PC-3 (cell line): ENCODE results near the gene CSHL1. TPM values are rescaled to one million over a fixed set of nuclear protein-coding genes. Genes with fewer than 3 reads are reported as not detected.
A peak's percentile ranks its signal among the peaks of the same experiment; 100 is the strongest.

Experiments used
- ATAC-seq: fragments of 200-7000 bp; cut with Tn5 transposase; 2 replicates; pipeline ENCODE4 v1.9.1; 2020; ENCODE audit warnings: mild to moderate bottlenecking, moderate library complexity
- BruUV-seq: library from RNA; stranded (reverse); fragments of 400-500 nt; replicated peaks from 2 replicates; lab custom pipeline; 2021; lab: Mats Ljungman, UMichigan
- CTCF ChIA-PET: fragments of 300-600 bp; sonication (Branson Sonifier 250); formaldehyde crosslinking; loops from one replicate; lab custom pipeline; 2022; ENCODE audit warnings: antibody characterized with exemption; lab: Charles Lee
- POLR2A ChIA-PET: fragments of 300-600 bp; sonication (Branson Sonifier 250); formaldehyde crosslinking; loops from one replicate; lab custom pipeline; 2022; ENCODE audit warnings: antibody characterized with exemption; ENCODE audit not compliant: unreplicated experiment; lab: Charles Lee
- DNase-seq: peaks from one replicate; pipeline ENCODE4 v3.0.0-alpha.2; 2015
- H2AFZ ChIP-seq: fragments of 300-600 bp; sonication (generic); 2 replicates; pipeline ENCODE4 v1.6.0; 2016; ENCODE audit warnings: antibody characterized with exemption, low read length
- H3F3A ChIP-seq: fragments of 300-600 bp; sonication (generic); one replicate; pipeline ENCODE4 v1.6.0; 2017; ENCODE audit warnings: antibody characterized with exemption, low read length, control low read depth, mild to moderate bottlenecking; ENCODE audit not compliant: unreplicated experiment
- H3K27ac ChIP-seq: fragments of 300-600 bp; sonication (generic); 2 replicates; pipeline ENCODE4 v1.5.1; 2016; ENCODE audit warnings: mild to moderate bottlenecking, low read length
- H3K27me3 ChIP-seq: fragments of 300-600 bp; sonication (generic); 2 replicates; pipeline ENCODE4 v1.6.1; 2016; ENCODE audit warnings: low read length, mixed read lengths
- H3K36me3 ChIP-seq: fragments of 300-600 bp; sonication (generic); 2 replicates; pipeline ENCODE4 v1.6.1; 2016; ENCODE audit warnings: low read depth, mixed run types, low read length, mixed read lengths
- H3K4me1 ChIP-seq: fragments of 300-600 bp; sonication (generic); 2 replicates; pipeline ENCODE4 v1.5.1; 2016; ENCODE audit warnings: low read length; ENCODE audit not compliant: insufficient read depth
- H3K4me2 ChIP-seq: fragments of 300-600 bp; sonication (generic); 2 replicates; pipeline ENCODE4 v1.6.0; 2016; ENCODE audit warnings: low read length
- H3K4me3 ChIP-seq: fragments of 300-600 bp; sonication (generic); 2 replicates; pipeline ENCODE4 v1.5.1; 2016; ENCODE audit warnings: mild to moderate bottlenecking, low read length, mixed read lengths
- H3K79me2 ChIP-seq: fragments of 300-600 bp; sonication (generic); 2 replicates; pipeline ENCODE4 v1.6.1; 2017; ENCODE audit warnings: low read length, mixed read lengths
- H3K9ac ChIP-seq: fragments of 300-600 bp; sonication (generic); 2 replicates; pipeline ENCODE4 v1.6.0; 2016; ENCODE audit warnings: mild to moderate bottlenecking, low read length
- H3K9me2 ChIP-seq: fragments of 300-600 bp; sonication (generic); replicated peaks from 2 replicates; pipeline ENCODE4 v1.6.1; 2016; ENCODE audit warnings: mixed run types, low read length, mixed read lengths
- H3K9me3 ChIP-seq: fragments of 300-600 bp; sonication (generic); 2 replicates; pipeline ENCODE4 v1.6.1; 2016; ENCODE audit warnings: low read length, mixed read lengths
- H4K20me1 ChIP-seq: fragments of 300-600 bp; sonication (generic); 2 replicates; pipeline ENCODE4 v1.6.1; 2016; ENCODE audit warnings: low read length, mixed read lengths
- CTCF ChIP-seq: fragments of 300-600 bp; sonication (generic); conservative IDR thresholded peaks from 2 replicates; pipeline ENCODE4 v1.5.1; 2017; ENCODE audit warnings: antibody characterized with exemption, low read depth, mild to moderate bottlenecking, low read length
- EZH2 ChIP-seq: fragments of 300-600 bp; sonication (generic); IDR thresholded peaks from one replicate; pipeline ENCODE4 v1.6.1; 2017; ENCODE audit warnings: antibody characterized with exemption, mild to moderate bottlenecking, low read length; ENCODE audit not compliant: unreplicated experiment
- EZH2phosphoT487 ChIP-seq: fragments of 300-600 bp; sonication (generic); IDR thresholded peaks from 2 replicates; pipeline ENCODE4 v1.6.1; 2018; ENCODE audit warnings: mild to moderate bottlenecking, antibody characterized with exemption, low read length, borderline replicate concordance
- intact Hi-C: fragments of 100-400 bp; cut with micrococcal nuclease; formaldehyde crosslinking; loops from 2 replicates; pipeline ENCODE4 v1.9.0; 2023
- total RNA-seq: library from RNA; depleted of rRNA; stranded (reverse); fragments of >200 nt; gene quantifications from 2 replicates; pipeline ENCODE4 v1.2.3, GENCODE V29; 2014

CSHL1 gene
- total RNA-seq, 1 experiment from 2014 or later: not detected

GRCh38 chr17:63946440-63947363, 35.6 kb upstream of the CSHL1 start:
- Histone ChIP-seq H3K9me2 (no peaks in the 10 kb centered on the region), H3F3A (no peaks in the 10 kb centered on the region), H2AFZ (0 out of 2 replicates have a peak overlapping the region, but pooled peaks have one; percentile 54), H3K79me2 (no peaks in the 10 kb centered on the region), H4K20me1 (no peaks in the 10 kb centered on the region), H3K27ac (no peak overlapping the region), H3K4me1 (no peaks in the 10 kb centered on the region), H3K4me3 (no peak overlapping the region), H3K9me3 (no peaks in the 10 kb centered on the region), H3K9ac (no peak overlapping the region), H3K36me3 (no peaks in the 10 kb centered on the region), H3K4me2 (no peak overlapping the region), H3K27me3 (no peaks in the 10 kb centered on the region)
- POLR2A ChIA-PET: interaction anchor here (0.5 kb wide), 1 partner anchor 73 kb away, joined by 3 read pairs; no protein-coding TSS in a partner anchor
- peak; percentile 69 for ATAC-seq
- CTCF ChIA-PET: interaction anchor here (0.5 to 1.9 kb wide), 6 partner anchors 12 to 190 kb away, joined by 3 to 17 read pairs (median 4); partner anchors contain the start of gene GH1
- peak; percentile 60 for DNase-seq
- TF ChIP-seq CTCF (peak; percentile 75), EZH2 (no peak)
- intact Hi-C loops: no loop called here
- BruUV-seq: no TSS peak

GRCh38 chr17:63945784-63946439, 34.9 kb upstream of the CSHL1 start:
- intact Hi-C loops: no loop called here
- H3K4me3 ChIP-seq: no peak overlapping the region
- CTCF ChIA-PET: interaction anchor here (0.6 to 1.9 kb wide), 5 partner anchors 13 to 188 kb away, joined by 3 to 17 read pairs (median 4); partner anchors contain the start of gene GH1
- no peaks in the 10 kb centered on the region for H3K9me3 ChIP-seq
- no peaks in the 10 kb centered on the region for H4K20me1 ChIP-seq
- TF ChIP-seq EZH2 (no peak), EZH2phosphoT487 (no peak), CTCF (no peak)
- H3K9ac ChIP-seq: no peak overlapping the region
- H3F3A ChIP-seq: no peaks in the 10 kb centered on the region
- no peak for ATAC-seq
- no peak overlapping the region for H2AFZ ChIP-seq
- no peaks in the 10 kb centered on the region for H3K27me3 ChIP-seq
- no peaks in the 10 kb centered on the region for H3K9me2 ChIP-seq
- H3K4me2 ChIP-seq: no peak overlapping the region
- no peak overlapping the region for H3K27ac ChIP-seq
- no peaks in the 10 kb centered on the region for H3K36me3 ChIP-seq
- no peaks in the 10 kb centered on the region for H3K79me2 ChIP-seq
- POLR2A ChIA-PET: interaction anchor here (0.5 kb wide), 1 partner anchor 72 kb away, joined by 3 read pairs; no protein-coding TSS in a partner anchor
- no peaks in the 10 kb centered on the region for H3K4me1 ChIP-seq
- BruUV-seq: no TSS peak
- no peak for DNase-seq
